Gastroesophageal sphincter (tissue), 4 donors: Measurements from ENCODE around the gene PIP5K1B. TPM values are rescaled to one million over a fixed set of nuclear protein-coding genes. Genes with fewer than 3 reads are reported as not detected.

ENCODE experiments used
- ATAC-seq: fragments of 150-250 bp; one replicate; pipeline ENCODE4 v1.9.1; 2016; ENCODE audit warnings: mild to moderate bottlenecking, moderate library complexity
- H3K27ac ChIP-seq, 4 donors: fragments of 200-600 bp; sonication (generic) in 3 of 4; 1 replicate in 3 of 4; 2 replicates in 1 of 4; pipeline ENCODE4 v1.5.1; 2016 to 2019
- H3K27me3 ChIP-seq: fragments of 200-600 bp; sonication (generic); one replicate; pipeline ENCODE4 v1.5.1; 2019
- H3K36me3 ChIP-seq, 2 donors: fragments of 200-600 bp; sonication (generic); one replicate each; pipeline ENCODE4 v1.5.1; 2019; ENCODE audit warnings: control low read depth in 1 of 2
- H3K4me1 ChIP-seq, 3 donors: fragments of 200-600 bp; sonication (generic); 1 replicate in 2 of 3; 2 replicates in 1 of 3; pipeline ENCODE4 v1.5.1; 2016 to 2019; ENCODE audit warnings: control low read depth in 2 of 3
- H3K4me3 ChIP-seq, 2 donors: fragments of 200-600 bp; sonication (generic); one replicate each; pipeline ENCODE4 v1.5.1; 2019; ENCODE audit warnings: mild to moderate bottlenecking in 1 of 2, moderate library complexity in 1 of 2
- H3K9me3 ChIP-seq, 3 donors: fragments of 200-600 bp; sonication (generic); one replicate each; pipeline ENCODE4 v1.5.1; 2017 to 2019; ENCODE audit warnings: control low read depth in 2 of 3
- EP300 ChIP-seq: sonication (generic); formaldehyde crosslinking; IDR thresholded peaks from one replicate; pipeline ENCODE4 v1.6.1; 2017; ENCODE audit warnings: antibody characterized with exemption, mild to moderate bottlenecking
- POLR2A ChIP-seq, 2 donors: fragments of 450-650 bp; IDR thresholded peaks; one replicate each; pipeline ENCODE4 v1.6.1; 2017; ENCODE audit warnings: antibody characterized with exemption in 2 of 2, mild to moderate bottlenecking in 2 of 2, moderate library complexity in 1 of 2
- POLR2AphosphoS5 ChIP-seq: sonication (generic); formaldehyde crosslinking; IDR thresholded peaks from one replicate; pipeline ENCODE4 v1.6.1; 2017; ENCODE audit warnings: antibody characterized with exemption
- WGBS, 2 donors: methylation state at CpG; one replicate each; pipeline ENCODE4 v1.1.5; 2018; ENCODE audit warnings: low coverage in 1 of 2; 5-methylcytosine and 5-hydroxymethylcytosine counted together
- total RNA-seq, 4 donors: library from RNA; depleted of rRNA; stranded (reverse); fragments of >200 nt; gene quantifications; one replicate each; pipeline ENCODE4 v1.1.0, GENCODE V29; 2016
- TF ChIP-seq, protein P1 (sequence below), 4 experiments: fragments of 200-600 bp in 2 of 4; fragments of 450-650 bp in 2 of 4; sonication (generic) in 1 of 4; IDR thresholded peaks; one replicate each; pipeline ENCODE4 v1.5.1; 2017 to 2019; ENCODE audit warnings: antibody characterized with exemption in 4 of 4, mild to moderate bottlenecking in 2 of 4, moderate library complexity in 2 of 4

Gene PIP5K1B
- total RNA-seq, 4 donors from 2014 or later, result 0.67 to 5.1 (median 1.2) TPM

GRCh38 chr9:68804911-68805889 is 100.2 kb downstream of the PIP5K1B start:
- no peaks in the 10 kb centered on the region for H3K4me1 ChIP-seq

GRCh38 chr9:68805890-68806517 is 101.0 kb downstream of the PIP5K1B start:
- Histone ChIP-seq H3K9me3 (no peaks in the 10 kb centered on the region), H3K36me3 (no peaks in the 10 kb centered on the region), H3K27ac (no peak overlapping the region), H3K4me3 (no peak overlapping the region), H3K4me1 (no peaks in the 10 kb centered on the region), H3K27me3 (no peaks in the 10 kb centered on the region)
- TF ChIP-seq EP300 (no peak), POLR2A (IDR thresholded peaks at IDR 0.05) (no peak), POLR2AphosphoS5 (no peak)
- TF ChIP-seq, protein P1, sequence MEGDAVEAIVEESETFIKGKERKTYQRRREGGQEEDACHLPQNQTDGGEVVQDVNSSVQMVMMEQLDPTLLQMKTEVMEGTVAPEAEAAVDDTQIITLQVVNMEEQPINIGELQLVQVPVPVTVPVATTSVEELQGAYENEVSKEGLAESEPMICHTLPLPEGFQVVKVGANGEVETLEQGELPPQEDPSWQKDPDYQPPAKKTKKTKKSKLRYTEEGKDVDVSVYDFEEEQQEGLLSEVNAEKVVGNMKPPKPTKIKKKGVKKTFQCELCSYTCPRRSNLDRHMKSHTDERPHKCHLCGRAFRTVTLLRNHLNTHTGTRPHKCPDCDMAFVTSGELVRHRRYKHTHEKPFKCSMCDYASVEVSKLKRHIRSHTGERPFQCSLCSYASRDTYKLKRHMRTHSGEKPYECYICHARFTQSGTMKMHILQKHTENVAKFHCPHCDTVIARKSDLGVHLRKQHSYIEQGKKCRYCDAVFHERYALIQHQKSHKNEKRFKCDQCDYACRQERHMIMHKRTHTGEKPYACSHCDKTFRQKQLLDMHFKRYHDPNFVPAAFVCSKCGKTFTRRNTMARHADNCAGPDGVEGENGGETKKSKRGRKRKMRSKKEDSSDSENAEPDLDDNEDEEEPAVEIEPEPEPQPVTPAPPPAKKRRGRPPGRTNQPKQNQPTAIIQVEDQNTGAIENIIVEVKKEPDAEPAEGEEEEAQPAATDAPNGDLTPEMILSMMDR (IDR thresholded peaks at IDR 0.05), result no peak
- no peak for ATAC-seq
- WGBS, 2 donors, result 74 to 82% methylated on average over 2 to 3 of the region's 3 CpGs

More at GRCh38 chr9:68804911-68805889, 100.2 kb downstream of the PIP5K1B start:
- H3K4me3 ChIP-seq, result no peak overlapping the region
- H3K36me3 ChIP-seq, result no peaks in the 10 kb centered on the region
- 64 to 70% methylated on average over 9 of the region's 11 CpGs for WGBS, 2 donors
- H3K9me3 ChIP-seq, result no peaks in the 10 kb centered on the region
- TF ChIP-seq, protein P1 (IDR thresholded peaks at IDR 0.05), result no peak
- no peak for TF ChIP-seq EP300
- no peak for TF ChIP-seq POLR2AphosphoS5
- TF ChIP-seq POLR2A (IDR thresholded peaks at IDR 0.05), result no peak
- no peak for ATAC-seq
- H3K27me3 ChIP-seq, result no peaks in the 10 kb centered on the region
- no peak overlapping the region for H3K27ac ChIP-seq

GRCh38 chr9:68808338-68808890 is 103.4 kb downstream of the PIP5K1B start:
- no peak overlapping the region for H3K4me3 ChIP-seq
- H3K9me3 ChIP-seq, result no peaks in the 10 kb centered on the region
- no peak overlapping the region for H3K27ac ChIP-seq
- H3K4me1 ChIP-seq, result no peaks in the 10 kb centered on the region
- no peak for TF ChIP-seq POLR2A (IDR thresholded peaks at IDR 0.05)
- TF ChIP-seq, protein P1 (IDR thresholded peaks at IDR 0.05), result no peak
- no peak for TF ChIP-seq EP300
- TF ChIP-seq POLR2AphosphoS5, result no peak
- no peaks in the 10 kb centered on the region for H3K36me3 ChIP-seq
- 48 to 64% methylated on average over 6 of the region's 6 CpGs for WGBS, 2 donors
- H3K27me3 ChIP-seq, result no peaks in the 10 kb centered on the region
- no peak for ATAC-seq

DNA sequence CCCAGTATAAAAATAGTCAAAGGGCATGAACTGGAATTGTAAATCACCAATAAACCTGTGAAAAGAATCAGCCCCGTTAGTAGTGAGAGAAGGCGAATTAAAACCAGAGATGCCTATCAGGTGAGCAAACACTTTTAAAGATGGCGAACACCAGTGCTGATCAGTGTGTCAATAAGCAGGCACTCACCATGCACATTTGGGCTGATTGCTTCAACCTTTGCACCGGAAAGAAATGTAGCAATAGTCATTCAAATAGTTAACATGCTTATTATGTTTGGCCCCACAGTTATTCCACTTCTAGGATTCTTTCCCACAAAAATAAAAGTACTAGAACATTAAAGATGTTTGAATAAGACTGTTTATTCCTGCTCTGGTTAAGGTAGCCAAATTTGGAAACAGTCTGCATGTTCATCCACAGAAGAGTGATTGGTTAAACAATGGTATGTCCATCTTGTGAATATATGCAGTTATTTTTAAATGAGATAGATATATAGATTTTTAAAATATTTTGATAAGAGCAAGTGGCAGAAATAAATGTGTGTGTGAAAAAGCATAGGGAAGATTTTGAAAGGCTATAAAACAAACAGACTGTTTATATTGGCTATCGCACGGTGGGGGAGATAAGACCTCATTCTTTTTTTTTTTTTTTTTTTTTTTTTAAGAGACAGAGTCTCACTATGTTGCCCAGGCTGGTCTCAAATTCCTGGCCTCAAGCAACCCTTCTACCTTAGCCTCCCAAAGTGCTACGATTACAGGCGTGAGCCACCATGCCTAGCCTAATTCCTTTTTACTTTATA is 112.2 kb downstream of the PIP5K1B start:
- WGBS, 2 donors, result 69 to 77% methylated on average over 8 of the region's 8 CpGs
- ATAC-seq, result no peak
- Histone ChIP-seq H3K4me3 (no peak overlapping the region), H3K36me3 (no peaks in the 10 kb centered on the region), H3K27ac (no peak overlapping the region), H3K27me3 (no peaks in the 10 kb centered on the region), H3K4me1 (no peaks in the 10 kb centered on the region), H3K9me3 (no peaks in the 10 kb centered on the region)
- no peak for TF ChIP-seq POLR2AphosphoS5
- TF ChIP-seq, protein P1 (IDR thresholded peaks at IDR 0.05), result no peak
- TF ChIP-seq POLR2A (IDR thresholded peaks at IDR 0.05), result no peak
- TF ChIP-seq EP300, result no peak
